Right hindlimb (tissue), 1 donor: Measurements from ENCODE around the gene DCK.
"Not testable (repeated sequence)": the region's sequence is repeated elsewhere in the genome, so short reads cannot be mapped to it uniquely, and the experiment has no call there.

Experiments used
- DNase-seq: peaks from one replicate; pipeline ENCODE4 v3.0.0-alpha.2; 2018

The DCK gene

GRCh38 chr4:70993181-70994068 lies at the start of gene DCK:
TSS of gene DCK (plus strand) at chr4:70993649. CDS start at chr4:70993836, 187 bp downstream.
- peak; percentile 94 for DNase-seq

GRCh38 chr4:70945046-70945445 lies 48.4 kb upstream of the DCK start:
- DNase-seq, result no peak

GRCh38 chr4:70945452-70946055 lies 47.9 kb upstream of the DCK start:
- no peak for DNase-seq

GRCh38 chr4:70946939-70947338 lies 46.5 kb upstream of the DCK start:
- no peak for DNase-seq

GRCh38 chr4:70948665-70949260 lies 44.7 kb upstream of the DCK start:
- DNase-seq, result no peak

GRCh38 chr4:70954032-70954431 lies 39.4 kb upstream of the DCK start:
- no peak for DNase-seq

- no peak for DNase-seq
Measured at GRCh38 chr4:70956549-70957210, 36.8 kb upstream of the DCK start.

- no peak for DNase-seq
Measured at GRCh38 chr4:70958681-70959080, 34.8 kb upstream of the DCK start.

GRCh38 chr4:70969076-70969475 lies 24.4 kb upstream of the DCK start:
- DNase-seq, result no peak

- no peak for DNase-seq
Measured at GRCh38 chr4:70976252-70976651, 17.2 kb upstream of the DCK start.

GRCh38 chr4:70979445-70980008 lies 13.9 kb upstream of the DCK start:
- DNase-seq, result no peak

- no peak for DNase-seq
Measured at GRCh38 chr4:70980196-70980595, 13.3 kb upstream of the DCK start.

- DNase-seq, result no peak
Measured at GRCh38 chr4:70984106-70984505, 9.3 kb upstream of the DCK start.

GRCh38 chr4:70984589-70984988 lies 8.9 kb upstream of the DCK start:
- DNase-seq, result no peak

- no peak for DNase-seq
Measured at GRCh38 chr4:70991596-70991995, 1.9 kb upstream of the DCK start.

- DNase-seq, result no peak
Measured at GRCh38 chr4:70992391-70992881, 1.0 kb upstream of the DCK start.

- no peak for DNase-seq
Measured at GRCh38 chr4:70994069-70994366, 569 bp downstream of the DCK start.

GRCh38 chr4:70994387-70995099 lies 1.1 kb downstream of the DCK start:
- DNase-seq, result no peak

- DNase-seq, result no peak
Measured at GRCh38 chr4:70996018-70996360, 2.5 kb downstream of the DCK start.

GRCh38 chr4:70997036-70997435 lies 3.6 kb downstream of the DCK start:
- DNase-seq, result no peak

- DNase-seq, result no peak
Measured at GRCh38 chr4:70997546-70997945, 4.1 kb downstream of the DCK start.

- not testable (repeated sequence) for DNase-seq
Measured at GRCh38 chr4:70999639-71000038, 6.2 kb downstream of the DCK start.

- not testable (repeated sequence) for DNase-seq
Measured at GRCh38 chr4:71001363-71001762, 7.9 kb downstream of the DCK start.
